ENCODE measurements around the gene ATAD3A.

The ATAD3A gene

DNA sequence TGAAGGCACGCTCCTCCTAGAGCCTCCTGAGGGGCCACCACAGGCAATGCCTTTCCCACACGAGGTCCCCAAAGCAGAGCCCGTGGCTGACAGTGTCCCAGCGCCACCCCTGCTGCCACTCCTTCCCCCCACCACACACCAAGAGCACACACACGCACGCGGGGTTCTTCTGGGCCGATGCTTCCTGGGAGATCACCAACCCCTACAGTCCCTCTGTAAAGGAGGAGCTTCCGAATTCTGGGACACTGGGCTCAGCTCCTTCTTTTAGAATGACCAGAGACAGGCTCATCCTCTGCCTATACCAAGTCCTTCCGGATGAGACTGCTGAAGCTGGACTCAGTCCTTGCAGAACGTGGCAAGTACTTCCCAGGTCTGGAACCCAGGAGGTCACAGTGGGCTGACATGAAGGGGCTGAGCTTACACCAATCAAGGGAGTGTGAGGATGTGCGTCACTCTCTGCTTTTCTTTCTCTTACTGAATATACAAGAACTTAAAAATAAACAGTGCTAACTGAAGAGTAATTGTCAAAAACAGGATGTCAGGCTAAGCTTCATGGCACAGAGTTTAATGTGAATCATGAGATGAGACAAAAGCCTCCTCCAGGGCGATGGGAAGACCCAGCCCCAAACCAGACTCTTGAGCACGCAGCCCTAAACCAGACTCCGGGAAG, 50.0 kb downstream of the ATAD3A start:
- Histone ChIP-seq H3K79me2 (ENCODE audit: control insufficient read depth, low read length) (peaks cover 73% of the 10 kb centered on the region), H3K36me3 (ENCODE audit: control insufficient read depth, low read length) (peaks cover 64% of the 10 kb centered on the region), H4K20me1 (ENCODE audit: control insufficient read depth, insufficient read depth, low read depth, low read length) (peaks cover 9% of the 10 kb centered on the region; the same call in 1 of the 2 replicates)

DNA sequence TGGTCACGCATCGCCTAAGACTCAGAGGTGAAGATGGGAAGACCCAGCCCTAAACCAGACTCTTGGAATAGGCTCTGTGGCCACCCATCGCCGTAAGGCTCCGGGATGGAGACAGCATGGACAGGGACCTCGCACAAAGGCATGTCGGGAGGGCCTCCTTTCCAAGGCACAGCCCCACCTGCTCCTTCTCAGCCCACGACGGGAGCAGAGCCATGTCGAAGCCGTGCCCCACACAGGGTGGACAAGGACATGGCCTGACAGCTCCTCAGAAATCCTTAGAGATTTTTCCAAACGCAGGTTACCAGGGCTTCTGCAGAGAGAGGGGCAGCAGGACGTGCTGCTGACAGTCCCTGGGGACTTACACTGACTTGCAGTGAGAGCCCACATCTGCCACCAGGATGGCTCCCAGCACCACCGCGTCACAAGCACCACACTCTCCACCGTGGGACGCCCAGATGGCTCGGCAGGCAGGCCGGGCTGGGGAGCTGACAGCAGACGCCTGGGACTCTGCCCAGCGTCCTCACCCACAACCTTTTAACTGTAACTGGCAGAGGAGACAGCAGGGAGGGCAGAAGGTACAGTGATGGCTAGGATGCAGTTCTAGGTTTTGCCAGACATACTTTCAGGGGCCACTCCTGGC, 50.7 kb downstream of the ATAD3A start:
- Histone ChIP-seq H4K20me1 (ENCODE audit: control insufficient read depth, insufficient read depth, low read depth, low read length) (peaks cover 13% of the 10 kb centered on the region; the same call in 1 of the 2 replicates), H3K27me3 (ENCODE audit: control insufficient read depth, low read length) (no peaks in the 10 kb centered on the region), H3K4me3 (ENCODE audit: low read length) (no peak overlapping the region), H3K9me3 (ENCODE audit: control insufficient read depth, insufficient read depth, low read length) (no peaks in the 10 kb centered on the region), H3K79me2 (ENCODE audit: control insufficient read depth, low read length) (peaks cover 77% of the 10 kb centered on the region), H3K27ac (ENCODE audit: low read depth, low read length) (no peak overlapping the region), H3K9me2 (replicated peaks; ENCODE audit: control insufficient read depth, low read length) (no peaks in the 10 kb centered on the region), H3K4me1 (ENCODE audit: control insufficient read depth, low read length) (peaks cover 1% of the 10 kb centered on the region; the same call in 1 of the 2 replicates), H3K36me3 (ENCODE audit: control insufficient read depth, low read length) (peaks cover 69% of the 10 kb centered on the region), H3F3A (ENCODE audit: control insufficient read depth, insufficient read depth) (no peaks in the 10 kb centered on the region), H3K4me2 (ENCODE audit: low read length) (no peak overlapping the region)
- TF ChIP-seq, protein P1, sequence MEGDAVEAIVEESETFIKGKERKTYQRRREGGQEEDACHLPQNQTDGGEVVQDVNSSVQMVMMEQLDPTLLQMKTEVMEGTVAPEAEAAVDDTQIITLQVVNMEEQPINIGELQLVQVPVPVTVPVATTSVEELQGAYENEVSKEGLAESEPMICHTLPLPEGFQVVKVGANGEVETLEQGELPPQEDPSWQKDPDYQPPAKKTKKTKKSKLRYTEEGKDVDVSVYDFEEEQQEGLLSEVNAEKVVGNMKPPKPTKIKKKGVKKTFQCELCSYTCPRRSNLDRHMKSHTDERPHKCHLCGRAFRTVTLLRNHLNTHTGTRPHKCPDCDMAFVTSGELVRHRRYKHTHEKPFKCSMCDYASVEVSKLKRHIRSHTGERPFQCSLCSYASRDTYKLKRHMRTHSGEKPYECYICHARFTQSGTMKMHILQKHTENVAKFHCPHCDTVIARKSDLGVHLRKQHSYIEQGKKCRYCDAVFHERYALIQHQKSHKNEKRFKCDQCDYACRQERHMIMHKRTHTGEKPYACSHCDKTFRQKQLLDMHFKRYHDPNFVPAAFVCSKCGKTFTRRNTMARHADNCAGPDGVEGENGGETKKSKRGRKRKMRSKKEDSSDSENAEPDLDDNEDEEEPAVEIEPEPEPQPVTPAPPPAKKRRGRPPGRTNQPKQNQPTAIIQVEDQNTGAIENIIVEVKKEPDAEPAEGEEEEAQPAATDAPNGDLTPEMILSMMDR (IDR thresholded peaks at IDR 0.05; ENCODE audit: low read depth, low read length, poor library complexity, severe bottlenecking), result no peak
- TF ChIP-seq EZH2phosphoT487 (IDR thresholded peaks at IDR 0.05; ENCODE audit: borderline replicate concordance, low read length), result no peak

More for the DNA sequence above, 50.0 kb downstream of the ATAD3A start:
- peaks cover 4% of the 10 kb centered on the region; the same call in 1 of the 2 replicates for H3K4me1 ChIP-seq (ENCODE audit: control insufficient read depth, low read length)
- H3K9me3 ChIP-seq (ENCODE audit: control insufficient read depth, insufficient read depth, low read length), result no peaks in the 10 kb centered on the region
- no peaks in the 10 kb centered on the region for H3K27me3 ChIP-seq (ENCODE audit: control insufficient read depth, low read length)
- H3F3A ChIP-seq (ENCODE audit: control insufficient read depth, insufficient read depth), result no peaks in the 10 kb centered on the region
- no peak overlapping the region for H3K4me2 ChIP-seq (ENCODE audit: low read length)
- no peaks in the 10 kb centered on the region for H3K9me2 ChIP-seq (replicated peaks; ENCODE audit: control insufficient read depth, low read length)
- H3K4me3 ChIP-seq (ENCODE audit: low read length), result no peak overlapping the region
- TF ChIP-seq EZH2phosphoT487 (IDR thresholded peaks at IDR 0.05; ENCODE audit: borderline replicate concordance, low read length), result no peak
- no peak overlapping the region for H3K27ac ChIP-seq (ENCODE audit: low read depth, low read length)

DNA sequence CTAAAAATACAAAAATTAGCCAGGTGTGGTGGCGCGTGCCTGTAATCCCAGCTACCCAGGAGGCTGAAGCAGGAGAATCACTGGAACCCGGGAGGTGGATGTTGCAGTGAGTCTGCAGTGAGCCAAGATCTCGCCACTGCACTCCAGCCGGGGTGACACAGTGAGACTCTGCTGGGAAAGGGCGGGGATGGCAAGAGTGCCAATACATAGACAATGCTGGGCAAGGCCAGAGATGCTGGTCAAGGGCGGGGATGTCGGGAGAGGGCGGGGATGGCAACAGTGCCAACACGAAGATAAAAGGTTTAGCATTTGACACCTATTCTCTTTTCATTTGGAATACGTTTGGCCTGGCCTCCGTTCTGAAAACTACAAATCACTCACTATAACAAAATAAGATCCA, 51.7 kb downstream of the ATAD3A start:
- TF ChIP-seq, protein P1 (IDR thresholded peaks at IDR 0.05; ENCODE audit: low read depth, low read length, poor library complexity, severe bottlenecking), result no peak
- no peak for TF ChIP-seq EZH2phosphoT487 (IDR thresholded peaks at IDR 0.05; ENCODE audit: borderline replicate concordance, low read length)
- Histone ChIP-seq H3K79me2 (ENCODE audit: control insufficient read depth, low read length) (peaks cover 79% of the 10 kb centered on the region), H3K36me3 (ENCODE audit: control insufficient read depth, low read length) (peaks cover 72% of the 10 kb centered on the region), H3K4me2 (ENCODE audit: low read length) (no peak overlapping the region), H3K27ac (ENCODE audit: low read depth, low read length) (no peak overlapping the region), H3K27me3 (ENCODE audit: control insufficient read depth, low read length) (no peaks in the 10 kb centered on the region), H3K4me1 (ENCODE audit: control insufficient read depth, low read length) (no peaks in the 10 kb centered on the region), H3K4me3 (ENCODE audit: low read length) (no peak overlapping the region), H3F3A (ENCODE audit: control insufficient read depth, insufficient read depth) (no peaks in the 10 kb centered on the region), H3K9me3 (ENCODE audit: control insufficient read depth, insufficient read depth, low read length) (no peaks in the 10 kb centered on the region), H4K20me1 (ENCODE audit: control insufficient read depth, insufficient read depth, low read depth, low read length) (peaks cover 17% of the 10 kb centered on the region; the same call in 1 of the 2 replicates), H3K9me2 (replicated peaks; ENCODE audit: control insufficient read depth, low read length) (no peaks in the 10 kb centered on the region)

- TF ChIP-seq EZH2phosphoT487 (IDR thresholded peaks at IDR 0.05; ENCODE audit: borderline replicate concordance, low read length), result no peak
- TF ChIP-seq, protein P1 (IDR thresholded peaks at IDR 0.05; ENCODE audit: low read depth, low read length, poor library complexity, severe bottlenecking), result no peak
- Histone ChIP-seq H4K20me1 (ENCODE audit: control insufficient read depth, insufficient read depth, low read depth, low read length) (peaks cover 19% of the 10 kb centered on the region; the same call in 1 of the 2 replicates), H3K27ac (ENCODE audit: low read depth, low read length) (no peak overlapping the region), H3K36me3 (ENCODE audit: control insufficient read depth, low read length) (peaks cover 74% of the 10 kb centered on the region), H3F3A (ENCODE audit: control insufficient read depth, insufficient read depth) (no peaks in the 10 kb centered on the region), H3K79me2 (ENCODE audit: control insufficient read depth, low read length) (peaks cover 80% of the 10 kb centered on the region), H3K4me1 (ENCODE audit: control insufficient read depth, low read length) (no peaks in the 10 kb centered on the region), H3K4me2 (ENCODE audit: low read length) (no peak overlapping the region), H3K4me3 (ENCODE audit: low read length) (no peak overlapping the region), H3K9me3 (ENCODE audit: control insufficient read depth, insufficient read depth, low read length) (no peaks in the 10 kb centered on the region), H3K27me3 (ENCODE audit: control insufficient read depth, low read length) (no peaks in the 10 kb centered on the region), H3K9me2 (replicated peaks; ENCODE audit: control insufficient read depth, low read length) (no peaks in the 10 kb centered on the region)
These were observed 52.3 kb downstream of the ATAD3A start for GRCh38 chr1:1564268-1564667.
